ENCODE data around the gene MYZAP.

The MYZAP gene

DNA sequence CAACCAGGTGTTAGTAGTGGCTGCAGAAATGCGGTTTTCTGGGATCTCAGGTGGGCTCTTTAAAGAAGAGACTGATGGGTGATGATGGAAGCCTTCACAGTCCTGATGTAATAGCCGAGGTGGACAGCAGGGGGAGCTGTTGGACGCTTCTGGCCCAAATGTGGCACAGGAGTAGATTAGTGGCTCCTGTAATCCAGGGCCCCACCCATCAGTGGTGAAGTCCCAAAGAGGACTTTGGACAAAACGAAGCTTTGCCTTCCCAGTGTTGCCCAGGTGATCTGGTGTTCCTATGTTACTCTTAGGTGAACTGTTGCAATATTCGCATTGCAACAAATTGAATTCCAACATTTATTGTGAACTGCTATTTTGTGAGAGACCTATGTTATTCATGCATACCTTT, 31.8 kb upstream of the MYZAP start:
- H3K4me3 ChIP-seq: no peak overlapping the region
- no peak overlapping the region for H3K27ac ChIP-seq

DNA sequence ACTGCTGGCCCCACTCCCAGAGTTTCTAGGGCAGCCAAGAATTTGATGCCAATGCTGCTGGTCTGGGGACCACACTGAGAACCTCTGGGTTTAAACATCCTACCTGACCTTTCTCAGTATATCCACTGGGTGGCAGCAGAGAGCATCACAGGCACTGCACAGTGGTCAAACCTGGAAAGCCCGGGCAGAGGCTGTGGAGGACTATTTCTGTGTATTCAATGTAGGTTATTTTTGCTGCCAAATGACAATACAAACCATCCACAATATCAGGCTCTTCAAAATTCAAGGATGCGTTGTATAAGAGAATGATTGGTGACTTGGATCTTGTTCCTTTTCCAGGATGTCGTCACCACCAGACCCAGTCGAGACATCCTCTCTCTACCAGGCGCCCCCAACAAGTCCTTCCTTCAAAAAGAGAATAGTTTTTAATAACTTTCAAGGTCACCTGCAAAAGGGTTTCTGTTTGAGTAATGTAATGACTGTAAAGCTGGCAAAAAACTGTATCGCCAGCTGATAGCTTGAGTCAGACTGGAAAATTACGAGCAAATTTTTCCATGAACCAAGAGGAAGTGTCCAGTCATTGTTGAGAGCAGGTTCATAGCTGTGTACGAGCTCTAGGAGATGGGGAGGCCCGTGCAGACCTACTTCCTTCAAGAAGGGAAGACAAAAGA, 30.5 kb upstream of the MYZAP start:
- Histone ChIP-seq H3K27ac (peak overlapping the region in 3 of 21 experiments; percentile 4 to 51 (median 15)), H3K4me3 (no peak overlapping the region)

DNA sequence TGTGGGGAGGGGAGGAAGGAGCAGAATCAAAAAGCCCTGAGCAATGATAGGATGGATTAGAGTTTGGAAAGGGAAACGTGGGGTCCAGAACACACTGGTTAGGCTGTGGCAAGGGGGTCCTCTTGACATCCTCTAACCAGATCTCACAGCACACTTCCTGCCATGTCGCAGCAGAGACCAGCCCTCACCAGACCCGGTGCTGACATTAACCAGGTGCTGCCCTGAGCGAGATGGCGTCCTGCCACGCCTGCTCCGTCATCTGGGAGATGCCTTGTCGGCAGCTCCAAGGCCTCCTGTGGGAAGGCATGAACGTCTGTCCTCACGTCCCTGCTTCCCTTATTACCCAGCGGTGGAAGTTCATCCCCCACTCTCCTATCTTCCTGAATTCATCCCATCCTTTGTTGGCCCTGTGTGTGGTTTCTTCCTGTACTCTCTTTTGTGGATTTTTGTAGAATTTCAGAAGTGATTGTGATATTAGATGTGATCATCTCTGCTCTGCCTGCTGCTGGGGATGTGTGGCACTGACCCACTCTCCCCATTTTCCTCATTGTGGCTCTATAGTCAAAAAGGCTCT, 29.4 kb upstream of the MYZAP start:
- Histone ChIP-seq H3K27ac (peak overlapping the region in 6 of 21 experiments; percentile 7 to 41 (median 14)), H3K4me3 (no peak overlapping the region)

DNA sequence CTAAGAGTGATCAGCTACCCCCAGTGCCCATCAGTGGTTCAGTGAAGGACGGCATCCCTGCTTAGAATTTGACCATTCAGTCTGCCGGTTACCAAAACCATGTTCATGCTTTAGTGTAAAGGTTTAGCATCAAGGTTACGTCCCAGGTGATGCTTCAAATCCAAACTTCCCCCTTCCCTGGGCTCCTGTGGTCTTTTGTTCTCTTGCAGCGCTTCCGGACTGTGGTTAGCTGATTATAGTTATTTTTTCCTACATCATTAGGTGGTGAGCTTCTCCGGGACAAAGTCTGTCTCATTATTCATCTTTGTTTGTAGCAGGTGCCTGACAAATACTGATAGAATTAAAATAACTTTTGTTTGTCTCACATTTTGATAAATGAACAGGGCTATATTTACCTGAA, 28.3 kb upstream of the MYZAP start:
- no peak overlapping the region for H3K27ac ChIP-seq
- H3K4me3 ChIP-seq: no peak overlapping the region

DNA sequence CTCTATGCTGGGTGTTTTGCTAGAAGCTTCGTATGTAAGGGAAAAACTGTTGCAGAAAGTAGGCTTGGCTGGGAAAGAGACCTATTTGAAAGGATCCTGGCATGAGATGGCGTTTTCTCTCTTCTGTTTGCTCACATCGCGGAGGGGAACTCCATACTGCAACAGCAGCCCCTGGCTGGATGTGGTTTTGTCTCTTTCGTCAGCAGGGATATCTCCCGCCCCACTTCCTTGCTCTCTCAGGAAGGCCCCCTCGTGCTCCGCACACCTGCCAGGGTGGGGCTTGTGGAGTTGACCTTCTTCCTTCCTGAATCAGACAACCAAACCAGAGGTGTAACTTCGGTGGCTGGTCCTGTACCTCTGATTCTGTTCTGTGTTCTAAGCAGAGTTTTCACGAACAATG, 26.4 kb upstream of the MYZAP start:
- H3K27ac ChIP-seq: no peak overlapping the region
- H3K4me3 ChIP-seq: no peak overlapping the region

DNA sequence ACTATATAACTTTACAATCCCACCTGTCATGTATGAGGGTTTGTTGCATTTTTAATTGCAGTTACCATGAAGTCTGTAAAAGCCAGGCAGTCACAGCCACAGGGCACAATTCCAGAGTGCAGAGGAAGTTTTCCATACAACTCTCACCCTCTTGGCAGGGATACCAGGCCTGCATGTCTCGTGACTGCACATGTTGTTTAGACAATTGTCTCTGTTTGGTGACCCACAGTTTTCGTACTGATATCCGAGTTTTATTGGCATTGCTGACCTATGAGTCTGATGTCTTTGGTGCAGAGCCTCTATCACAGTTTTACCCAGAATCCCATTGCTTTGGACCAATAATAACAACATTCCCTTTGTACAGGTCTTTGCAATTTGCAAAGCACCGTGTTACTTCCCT, 24.9 kb upstream of the MYZAP start:
- no peak overlapping the region for H3K27ac ChIP-seq
- no peak overlapping the region for H3K4me3 ChIP-seq

DNA sequence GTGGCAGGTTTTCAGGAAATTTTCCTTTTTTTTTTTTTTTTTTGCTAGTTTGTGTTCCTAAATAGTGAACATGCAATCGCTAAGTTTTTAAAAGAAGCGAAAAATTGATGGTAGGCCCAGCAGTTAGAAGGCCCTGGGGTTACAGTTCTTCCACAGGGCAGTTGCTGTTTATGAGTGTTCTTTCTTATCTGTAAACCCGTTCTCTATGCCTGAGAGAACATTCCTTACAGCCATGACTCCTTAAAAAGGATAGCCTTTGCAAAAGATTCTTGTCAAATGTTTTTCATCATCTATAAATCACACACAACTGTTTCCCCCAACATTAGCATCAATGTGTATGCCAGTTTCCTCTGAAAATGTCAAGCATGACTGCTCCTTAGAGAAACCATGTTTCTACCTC, 23.8 kb upstream of the MYZAP start:
- no peak overlapping the region for H3K4me3 ChIP-seq
- no peak overlapping the region for H3K27ac ChIP-seq

DNA sequence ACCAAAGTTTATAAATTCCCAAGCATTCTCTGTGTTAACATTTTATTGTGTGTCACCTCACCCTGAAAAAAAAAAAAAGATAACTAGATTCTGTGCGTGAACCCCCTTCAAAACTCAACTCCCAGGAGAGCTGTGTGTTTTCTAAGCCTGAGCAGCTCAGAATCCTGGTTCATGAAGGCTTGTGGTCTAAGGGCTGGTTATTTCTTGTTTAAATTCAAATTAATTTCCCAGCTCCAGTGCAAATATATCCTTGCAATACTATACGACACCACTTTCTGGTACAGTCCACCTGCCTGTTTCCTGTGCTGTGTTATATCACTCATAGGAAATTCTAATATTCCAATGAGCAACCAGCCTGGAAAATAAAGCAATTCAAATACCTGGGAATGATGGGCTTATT, 23.4 kb upstream of the MYZAP start:
- Histone ChIP-seq H3K27ac (no peak overlapping the region), H3K4me3 (no peak overlapping the region)

DNA sequence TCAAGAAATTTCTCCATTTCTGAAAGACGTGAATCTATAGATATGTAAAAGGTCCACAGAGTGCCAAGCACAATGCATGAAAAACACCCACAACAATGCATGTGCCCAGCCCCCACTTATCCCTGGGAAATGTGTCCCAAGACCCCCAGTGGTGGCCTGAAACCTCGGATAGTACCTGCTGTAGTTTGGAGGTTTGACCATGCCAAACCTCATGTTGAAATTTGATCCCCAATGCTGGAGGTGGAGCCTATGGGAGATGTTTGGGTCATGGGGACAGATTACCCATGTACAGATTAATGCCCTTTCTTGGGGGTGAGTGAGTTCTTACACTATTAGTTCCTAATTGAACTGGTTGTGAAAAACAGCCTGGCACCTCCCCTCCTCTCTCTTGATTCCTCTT, 21.4 kb upstream of the MYZAP start:
- Histone ChIP-seq H3K4me3 (no peak overlapping the region), H3K27ac (no peak overlapping the region)

DNA sequence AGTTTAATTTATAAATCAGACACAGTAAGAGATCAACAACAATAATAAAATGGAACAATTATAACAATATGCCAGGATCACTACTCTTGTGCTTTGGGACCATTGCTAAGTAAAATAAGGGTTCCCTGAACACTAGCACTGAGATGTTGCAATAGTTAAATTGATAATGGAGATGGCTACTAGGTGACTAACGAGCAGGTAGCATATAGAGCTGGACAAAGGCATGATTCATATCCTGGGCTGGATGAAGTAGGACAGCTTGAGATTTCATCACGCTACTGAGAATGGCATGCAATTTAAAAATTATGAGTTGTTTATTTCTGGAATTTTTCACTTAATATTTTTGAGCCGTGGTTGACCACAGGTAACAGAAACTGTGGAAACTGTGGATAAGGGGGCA, 20.7 kb upstream of the MYZAP start:
- Histone ChIP-seq H3K27ac (no peak overlapping the region), H3K4me3 (no peak overlapping the region)

DNA sequence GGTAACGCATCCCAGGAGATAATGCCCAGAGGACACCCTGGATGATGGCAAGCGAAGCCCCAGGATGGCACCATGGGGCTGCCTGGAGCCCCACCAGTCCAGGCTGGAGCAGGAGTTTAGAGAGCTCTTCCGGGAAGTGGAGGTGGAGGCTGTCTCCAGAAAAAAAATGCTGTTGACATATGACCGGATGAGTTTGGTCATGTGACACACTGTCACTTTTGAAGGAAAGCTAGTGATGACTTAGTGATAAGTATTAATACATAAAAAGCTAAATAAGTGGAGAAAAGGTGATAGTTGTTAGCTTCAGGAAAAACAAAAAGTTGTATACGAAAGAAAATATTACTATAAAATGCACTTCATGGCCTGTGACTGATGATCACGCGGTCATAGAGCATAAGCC, 20.0 kb upstream of the MYZAP start:
- H3K27ac ChIP-seq: no peak overlapping the region

DNA sequence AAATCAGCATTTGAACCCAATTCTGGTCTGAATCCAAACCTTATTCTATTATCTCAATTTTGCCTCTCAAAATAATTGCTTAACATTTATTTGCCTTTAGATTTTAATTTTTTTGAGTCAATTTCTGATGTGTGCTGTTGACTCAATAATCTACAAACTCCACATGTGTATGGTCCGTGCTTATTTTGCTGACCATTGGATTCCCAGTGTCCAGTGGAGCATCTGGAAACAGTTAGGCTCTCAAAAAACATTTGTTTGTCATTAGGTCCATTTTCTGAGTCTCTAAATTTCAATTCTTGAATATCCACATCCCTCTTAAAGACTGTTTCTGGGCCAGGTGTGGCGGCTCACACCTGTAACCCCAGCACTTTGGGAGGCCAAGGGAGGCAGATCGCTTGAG, 19.2 kb upstream of the MYZAP start:
- H3K4me3 ChIP-seq: no peak overlapping the region

More for the DNA sequence above, 20.0 kb upstream of the MYZAP start:
- no peak overlapping the region for H3K4me3 ChIP-seq

DNA sequence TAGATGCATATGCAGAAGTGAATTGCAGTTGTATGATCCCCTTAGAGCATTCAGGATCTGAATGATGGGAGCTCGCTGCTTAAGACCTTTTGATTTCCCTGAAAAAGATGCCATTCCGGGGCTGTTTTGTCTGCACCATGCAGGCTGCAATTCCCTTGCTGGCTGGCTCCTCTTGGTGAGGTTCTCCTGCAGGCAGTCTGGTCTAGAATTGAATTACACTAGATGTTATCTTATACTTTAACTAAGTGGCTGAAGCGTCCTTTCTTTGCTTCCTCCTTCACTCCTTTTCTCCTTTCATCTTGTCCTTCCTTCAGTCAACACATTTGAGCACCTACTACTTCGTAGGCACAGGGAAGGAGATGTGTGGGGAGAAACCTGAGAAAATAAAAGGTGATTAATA, 18.6 kb upstream of the MYZAP start:
- H3K4me3 ChIP-seq: no peak overlapping the region
- no peak overlapping the region for H3K27ac ChIP-seq

More for the DNA sequence above, 19.2 kb upstream of the MYZAP start:
- no peak overlapping the region for H3K27ac ChIP-seq

DNA sequence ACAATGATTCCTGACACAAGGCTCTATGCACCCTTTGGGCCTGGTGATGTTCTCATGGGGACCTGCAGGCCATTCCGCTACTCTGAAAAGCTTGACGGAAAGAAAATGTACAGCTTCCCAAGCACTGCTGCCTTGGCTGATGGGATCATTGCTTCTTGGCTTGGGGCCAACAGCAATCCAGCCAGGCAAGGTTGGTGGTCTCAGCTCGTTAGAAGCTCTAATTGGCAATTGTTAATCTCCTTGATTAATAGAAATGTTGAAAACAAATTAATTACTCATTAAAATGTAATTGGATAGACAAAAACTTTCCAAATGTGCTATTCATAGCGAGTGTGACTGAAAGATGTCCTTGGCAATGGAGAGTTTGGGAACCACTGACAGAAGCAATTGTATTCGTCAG, 16.3 kb upstream of the MYZAP start:
- no peak overlapping the region for H3K27ac ChIP-seq
- H3K4me3 ChIP-seq: no peak overlapping the region

DNA sequence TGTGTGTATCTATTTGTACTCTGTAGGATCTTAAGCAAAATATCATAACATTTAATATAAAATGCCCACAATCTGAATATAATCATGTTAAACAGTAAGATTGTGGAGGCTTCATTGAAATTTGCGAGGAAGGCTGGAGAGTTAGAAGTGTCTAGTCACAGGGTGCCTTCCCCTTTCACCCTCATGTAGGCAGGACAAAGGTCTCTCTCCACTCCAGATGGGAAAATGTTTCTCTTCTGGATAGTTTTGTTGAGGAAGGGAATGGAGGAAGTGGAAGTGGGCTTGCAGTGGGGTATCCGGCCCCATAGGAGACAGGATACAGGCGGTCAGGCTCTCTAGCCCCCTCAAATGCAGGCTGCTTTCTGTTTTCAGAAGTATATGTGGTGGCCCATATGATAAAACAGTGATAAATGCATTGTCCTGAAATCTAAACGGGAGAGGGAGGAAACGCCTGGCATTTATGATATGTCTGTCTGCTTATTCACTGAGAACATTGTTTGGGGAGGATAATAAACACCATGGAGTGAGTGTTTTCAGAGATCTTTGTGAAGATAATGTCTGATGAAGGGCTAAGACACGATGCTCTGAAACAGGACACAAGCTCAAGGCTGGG, 13.3 kb upstream of the MYZAP start:
- no peak overlapping the region for H3K4me3 ChIP-seq
- no peak overlapping the region for H3K27ac ChIP-seq

DNA sequence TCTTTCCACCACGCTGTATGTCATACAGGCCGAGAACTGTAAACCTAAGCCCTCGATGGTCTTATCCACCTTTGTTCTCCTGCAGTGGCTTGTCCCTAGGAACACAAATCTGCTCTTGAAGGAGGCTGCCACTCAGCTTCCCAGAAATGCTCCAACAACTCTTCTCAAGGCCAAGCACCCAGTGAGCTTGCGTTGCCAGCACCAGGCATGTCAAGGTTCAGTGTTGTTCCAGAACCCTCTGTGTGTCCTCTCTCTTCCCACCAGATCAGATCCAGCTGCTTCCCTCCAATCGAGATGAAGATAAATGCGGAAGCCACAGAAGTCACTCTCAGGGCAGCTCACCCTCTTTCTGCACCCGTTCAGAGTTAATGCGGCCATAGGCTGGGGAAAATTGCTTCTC, 11.3 kb upstream of the MYZAP start:
- Histone ChIP-seq H3K27ac (no peak overlapping the region), H3K4me3 (no peak overlapping the region)

DNA sequence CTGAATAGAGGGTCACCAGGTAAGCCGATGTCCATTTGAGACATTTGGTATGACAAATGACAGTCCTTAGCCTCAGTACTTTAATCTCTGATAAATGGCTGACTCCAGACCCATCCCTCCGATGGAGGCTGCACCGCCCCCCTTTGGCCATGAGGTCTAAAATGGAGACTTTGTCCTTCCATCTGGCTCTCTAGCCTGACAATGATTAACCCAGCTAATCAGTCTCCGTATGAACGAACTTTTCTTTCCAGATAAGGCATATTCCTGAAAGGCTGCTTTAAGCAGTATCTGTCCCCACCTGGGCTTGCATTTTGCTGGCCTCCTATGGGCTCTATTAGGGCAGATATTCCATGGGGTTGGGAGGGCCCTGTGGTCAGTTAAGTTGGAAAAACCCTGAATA, 10.8 kb upstream of the MYZAP start:
- no peak overlapping the region for H3K27ac ChIP-seq
- no peak overlapping the region for H3K4me3 ChIP-seq

DNA sequence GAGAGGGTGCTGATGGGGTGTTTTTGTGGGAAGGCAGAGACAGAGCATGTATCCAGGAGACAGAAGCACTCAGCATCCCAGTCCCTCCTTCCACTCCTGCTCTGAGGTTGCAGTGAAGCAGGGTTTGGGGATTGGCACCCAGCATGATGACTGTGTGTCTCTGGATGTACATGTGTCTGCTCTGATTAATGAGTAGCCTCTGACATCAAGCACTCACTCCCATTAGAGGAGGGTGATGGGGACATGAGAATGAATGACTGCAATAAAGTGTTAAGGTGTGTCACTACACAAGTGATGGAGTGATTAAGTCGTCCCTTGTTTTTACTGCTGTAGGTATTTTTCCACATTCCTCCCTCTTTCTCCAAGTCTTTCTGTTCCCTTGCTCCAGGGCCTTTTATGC, 9.6 kb upstream of the MYZAP start:
- Histone ChIP-seq H3K27ac (no peak overlapping the region), H3K4me3 (no peak overlapping the region)

DNA sequence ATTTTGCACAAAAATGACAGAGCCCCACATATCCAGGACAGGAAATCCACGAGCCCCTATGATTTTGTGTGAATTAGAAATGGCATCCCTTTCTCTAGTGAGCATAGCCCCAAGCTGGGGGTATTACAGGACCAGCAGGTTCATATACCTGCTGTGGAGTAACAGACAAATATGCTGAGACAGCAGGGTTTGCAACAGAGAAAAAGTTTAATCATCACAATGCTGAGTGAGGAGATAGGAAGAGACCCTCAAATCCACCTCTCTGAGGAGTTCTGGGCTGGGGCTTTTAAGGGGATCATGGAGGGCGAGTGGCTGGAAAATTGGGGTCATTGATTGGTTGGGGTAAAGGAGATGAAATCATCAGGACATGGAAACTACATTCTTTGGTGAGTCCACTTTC, 8.4 kb upstream of the MYZAP start:
- no peak overlapping the region for H3K4me3 ChIP-seq

DNA sequence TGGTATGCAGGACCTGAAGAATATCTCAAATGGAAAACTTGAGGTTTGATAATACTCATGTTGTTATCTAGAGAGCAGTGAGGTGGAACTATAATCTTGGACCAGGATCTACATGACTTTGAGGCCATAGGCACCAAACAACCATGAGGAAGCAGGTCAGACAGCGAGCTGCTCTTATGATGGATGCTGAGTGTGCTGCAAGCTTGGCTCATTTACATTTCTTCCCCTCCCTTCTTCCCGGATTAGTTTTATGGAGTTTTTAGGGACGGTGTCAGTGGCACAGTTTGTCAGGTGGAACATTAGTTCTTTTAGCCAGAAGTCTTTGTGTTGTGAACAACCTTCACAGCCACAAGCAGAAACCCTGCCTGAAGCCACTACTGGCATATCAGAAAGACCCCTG, 8.0 kb upstream of the MYZAP start:
- H3K27ac ChIP-seq: no peak overlapping the region
- no peak overlapping the region for H3K4me3 ChIP-seq

More for the DNA sequence above, 8.4 kb upstream of the MYZAP start:
- no peak overlapping the region for H3K27ac ChIP-seq

DNA sequence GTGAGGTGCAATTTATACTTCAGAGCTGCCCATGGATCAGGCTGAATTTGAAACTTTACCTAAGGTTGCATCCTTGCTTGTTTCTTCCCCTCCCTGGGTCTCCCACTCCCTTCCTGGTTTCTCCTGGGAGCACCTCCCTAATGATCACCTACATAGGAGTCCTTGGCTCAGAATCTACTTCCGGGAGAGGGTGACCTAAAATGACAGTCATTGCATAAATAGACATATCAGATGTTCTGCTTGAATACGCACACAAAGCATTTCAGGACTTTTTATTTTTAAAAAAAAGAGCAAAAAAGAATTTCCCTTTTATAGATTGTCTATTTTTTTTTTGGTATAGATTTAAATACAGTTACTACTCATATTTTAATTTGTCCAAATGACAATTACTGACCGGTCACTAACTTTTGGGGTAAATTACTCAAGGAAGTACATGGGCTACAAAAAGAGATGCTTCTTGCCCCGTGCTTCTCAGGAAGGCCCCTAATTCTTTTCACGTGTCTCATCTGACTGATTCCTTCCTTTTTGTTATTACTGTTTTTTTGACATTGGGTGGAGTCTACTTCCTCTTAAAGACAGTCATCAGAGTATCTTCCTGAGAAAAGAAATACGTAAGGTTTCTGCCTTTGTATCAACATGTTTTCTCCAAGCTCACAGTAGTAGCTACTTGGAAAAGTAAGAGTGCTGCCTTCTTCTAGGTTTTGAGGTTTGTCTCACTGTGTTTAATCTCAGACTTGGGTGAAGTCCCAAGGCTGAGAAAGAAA, 4.9 kb upstream of the MYZAP start:
- Histone ChIP-seq H3K4me3 (no peak overlapping the region), H3K27ac (peak overlapping the region in 6 of 21 experiments; percentile 2 to 50 (median 18))
